ENCODE results near the gene GEMIN2. TPM values are rescaled to one million over a fixed set of nuclear protein-coding genes. Genes with fewer than 3 reads are reported as not detected.
"Not testable (repeated sequence)": the region's sequence is repeated elsewhere in the genome, so short reads cannot be mapped to it uniquely, and the experiment has no call there.

Gene GEMIN2
- polyA plus RNA-seq, 1 donor: 17.4 TPM

DNA sequence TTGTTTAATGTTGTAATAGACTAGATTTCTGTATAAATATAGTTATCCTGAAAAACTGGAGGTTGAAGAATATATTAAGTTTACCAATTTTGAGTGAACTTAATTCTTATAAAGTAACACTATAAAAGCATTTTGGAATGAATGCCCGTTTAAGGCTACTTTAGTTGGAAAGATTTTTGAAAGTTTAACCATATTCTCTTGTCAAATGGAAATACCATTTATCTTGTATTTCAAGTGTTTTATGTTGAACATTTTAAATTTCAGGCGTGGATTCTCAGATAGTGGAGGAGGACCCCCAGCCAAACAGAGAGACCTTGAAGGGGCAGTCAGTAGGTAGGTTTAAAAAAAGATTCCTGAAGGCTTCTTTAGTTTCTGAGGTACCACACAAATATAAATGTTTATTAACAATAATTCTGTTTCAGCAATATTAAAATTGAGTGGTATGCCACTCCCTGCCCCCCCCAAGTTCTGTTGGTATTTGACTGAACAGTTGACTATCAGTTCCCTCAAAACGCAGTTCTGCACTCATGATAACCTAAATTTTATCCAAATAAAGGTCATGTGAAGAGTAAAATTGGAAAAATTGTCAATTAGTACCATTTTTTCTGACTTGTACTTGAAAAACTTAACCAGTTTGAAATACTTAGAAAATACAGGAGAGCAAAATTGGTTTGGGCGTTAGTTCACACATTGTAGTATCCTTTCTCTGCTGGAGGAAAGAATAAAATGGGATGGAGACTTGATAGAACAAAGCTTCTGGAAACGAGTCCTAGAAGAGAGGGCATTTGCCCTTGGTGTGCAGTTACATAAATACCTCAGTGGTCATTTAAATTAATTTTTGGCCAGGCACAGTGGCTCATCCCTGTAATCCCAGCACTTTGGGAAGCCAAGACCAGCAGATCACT lies 62.4 kb downstream of the GEMIN2 start:
- DNase-seq (ENCODE audit: low read depth): no peak

DNA sequence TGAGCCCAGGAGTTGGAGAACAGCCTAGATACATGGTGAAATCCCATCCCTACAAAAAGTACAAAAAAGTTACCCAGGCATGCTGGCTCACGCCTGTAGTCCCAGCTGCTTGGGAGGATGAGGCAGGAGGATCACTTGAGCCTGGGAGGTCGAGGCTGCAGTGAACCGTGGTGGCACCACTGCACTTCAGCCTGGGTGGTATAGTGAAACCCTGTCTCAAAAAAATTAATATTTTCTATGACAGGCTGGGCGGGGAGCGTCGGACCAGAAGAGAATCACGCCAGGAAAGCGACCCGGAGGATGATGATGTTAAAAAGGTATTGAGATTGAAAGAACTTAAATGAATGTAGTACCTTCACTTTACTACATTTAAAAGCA lies 63.0 kb downstream of the GEMIN2 start:
- DNase-seq (ENCODE audit: low read depth): no peak

DNA sequence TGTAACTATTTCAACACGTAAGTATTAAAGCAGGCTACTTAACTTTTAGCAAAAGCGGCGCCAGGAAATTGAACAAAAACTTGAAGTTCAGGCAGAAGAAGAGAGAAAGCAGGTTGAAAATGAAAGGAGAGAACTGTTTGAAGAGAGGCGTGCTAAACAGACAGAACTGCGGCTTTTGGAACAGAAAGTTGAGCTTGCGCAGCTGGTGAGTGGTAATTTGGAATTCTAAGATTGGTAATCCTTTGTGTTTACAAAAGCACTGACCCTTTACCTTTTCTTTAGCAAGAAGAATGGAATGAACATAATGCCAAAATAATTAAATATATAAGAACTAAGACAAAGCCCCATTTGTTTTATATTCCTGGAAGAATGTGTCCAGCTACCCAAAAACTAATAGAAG lies 64.9 kb downstream of the GEMIN2 start:
- no peak for DNase-seq (ENCODE audit: low read depth)

DNA sequence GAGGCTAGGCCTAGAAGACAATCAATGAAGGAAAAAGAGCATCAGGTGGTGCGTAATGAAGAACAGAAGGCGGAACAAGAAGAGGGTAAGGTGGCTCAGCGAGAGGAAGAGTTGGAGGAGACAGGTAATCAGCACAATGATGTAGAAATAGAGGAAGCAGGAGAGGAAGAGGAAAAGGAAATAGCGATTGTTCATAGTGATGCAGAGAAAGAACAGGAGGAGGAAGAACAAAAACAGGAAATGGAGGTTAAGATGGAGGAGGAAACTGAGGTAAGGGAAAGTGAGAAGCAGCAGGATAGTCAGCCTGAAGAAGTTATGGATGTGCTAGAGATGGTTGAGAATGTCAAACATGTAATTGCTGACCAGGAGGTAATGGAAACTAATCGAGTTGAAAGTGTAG lies 66.4 kb downstream of the GEMIN2 start:
- no peak for DNase-seq (ENCODE audit: low read depth)

DNA sequence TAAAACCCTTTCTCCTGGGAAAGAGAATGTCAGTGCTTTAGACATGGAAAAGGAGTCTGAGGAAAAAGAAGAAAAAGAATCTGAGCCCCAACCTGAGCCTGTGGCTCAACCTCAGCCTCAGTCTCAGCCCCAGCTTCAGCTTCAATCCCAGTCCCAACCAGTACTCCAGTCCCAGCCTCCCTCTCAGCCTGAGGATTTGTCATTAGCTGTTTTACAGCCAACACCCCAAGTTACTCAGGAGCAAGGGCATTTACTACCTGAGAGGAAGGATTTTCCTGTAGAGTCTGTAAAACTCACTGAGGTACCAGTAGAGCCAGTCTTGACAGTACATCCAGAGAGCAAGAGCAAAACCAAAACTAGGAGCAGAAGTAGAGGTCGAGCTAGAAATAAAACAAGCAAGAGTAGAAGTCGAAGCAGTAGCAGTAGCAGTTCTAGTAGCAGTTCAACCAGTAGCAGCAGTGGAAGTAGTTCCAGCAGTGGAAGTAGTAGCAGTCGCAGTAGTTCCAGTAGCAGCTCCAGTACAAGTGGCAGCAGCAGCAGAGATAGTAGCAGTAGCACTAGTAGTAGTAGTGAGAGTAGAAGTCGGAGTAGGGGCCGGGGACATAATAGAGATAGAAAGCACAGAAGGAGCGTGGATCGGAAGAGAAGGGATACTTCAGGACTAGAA lies 67.0 kb downstream of the GEMIN2 start:
- no peak for DNase-seq (ENCODE audit: low read depth)

DNA sequence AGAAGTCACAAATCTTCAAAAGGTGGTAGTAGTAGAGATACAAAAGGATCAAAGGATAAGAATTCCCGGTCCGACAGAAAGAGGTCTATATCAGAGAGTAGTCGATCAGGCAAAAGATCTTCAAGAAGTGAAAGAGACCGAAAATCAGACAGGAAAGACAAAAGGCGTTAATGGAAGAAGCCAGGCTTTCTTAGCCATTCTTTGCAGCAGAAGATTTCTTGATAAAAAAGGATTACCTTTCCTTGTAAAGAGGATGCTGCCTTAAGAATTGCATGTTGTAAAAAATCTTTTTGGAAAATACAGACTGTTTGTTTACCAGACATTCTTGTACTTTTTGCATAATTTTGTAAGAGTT lies 67.5 kb downstream of the GEMIN2 start:
- no peak for DNase-seq (ENCODE audit: low read depth)

DNA sequence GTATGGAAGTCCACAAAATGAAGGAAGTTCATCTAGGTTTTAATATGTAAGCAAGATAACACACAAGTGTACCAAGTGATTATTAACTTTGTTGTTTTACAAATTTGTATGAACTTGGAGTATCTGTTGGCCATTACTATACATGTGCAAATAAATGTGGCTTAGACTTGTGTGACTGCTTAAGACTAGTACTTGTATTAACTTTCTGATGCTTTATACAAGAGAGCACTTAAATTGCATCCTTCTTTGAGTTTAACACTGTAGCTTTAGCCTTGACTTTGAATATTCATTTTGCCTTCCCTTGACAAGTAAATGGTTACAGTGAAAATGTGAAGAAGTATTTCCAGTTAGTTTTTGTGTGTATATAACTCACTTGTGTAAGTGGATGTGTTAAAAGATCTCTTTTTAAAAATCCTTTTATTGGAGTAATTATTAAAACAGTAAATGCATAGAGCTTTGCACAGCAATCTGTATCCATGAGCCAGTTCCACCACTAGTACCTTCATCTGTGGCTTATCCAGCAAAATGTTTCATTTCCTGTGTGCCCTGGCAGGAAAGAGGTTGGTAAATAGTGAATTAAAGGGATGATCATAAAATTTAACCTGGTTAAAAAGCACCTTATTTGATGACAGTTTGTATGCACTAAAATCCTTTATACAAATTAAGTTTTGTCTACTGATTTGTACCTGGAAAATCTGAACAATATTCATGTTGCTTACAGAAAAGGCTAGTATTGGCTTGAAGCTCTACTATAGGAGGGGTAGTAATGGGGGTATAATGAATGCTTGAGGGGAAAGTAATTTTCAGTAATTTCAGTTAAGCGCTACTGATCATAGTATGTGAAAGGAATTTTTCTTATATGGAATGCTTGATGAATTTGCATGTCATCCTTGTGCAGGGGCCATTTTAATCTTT lies 68.9 kb downstream of the GEMIN2 start:
- DNase-seq (ENCODE audit: low read depth): no peak

DNA sequence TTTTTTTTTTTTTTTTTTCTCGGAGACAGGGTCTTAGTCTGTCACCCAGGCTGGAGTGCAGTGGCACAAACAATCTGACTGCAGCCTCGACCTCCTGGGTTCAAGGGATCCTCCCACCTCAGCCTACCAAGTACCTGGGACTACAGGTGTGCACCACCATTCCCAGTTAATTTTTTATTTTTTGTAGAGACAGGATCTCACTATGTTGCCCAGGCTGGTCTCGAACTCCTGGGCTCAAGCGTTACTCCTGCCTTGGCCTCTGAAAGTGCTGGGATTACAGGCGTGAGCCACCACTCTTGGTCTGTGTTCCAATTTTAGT lies 69.5 kb downstream of the GEMIN2 start:
- DNase-seq (ENCODE audit: low read depth): not testable (repeated sequence)

DNA sequence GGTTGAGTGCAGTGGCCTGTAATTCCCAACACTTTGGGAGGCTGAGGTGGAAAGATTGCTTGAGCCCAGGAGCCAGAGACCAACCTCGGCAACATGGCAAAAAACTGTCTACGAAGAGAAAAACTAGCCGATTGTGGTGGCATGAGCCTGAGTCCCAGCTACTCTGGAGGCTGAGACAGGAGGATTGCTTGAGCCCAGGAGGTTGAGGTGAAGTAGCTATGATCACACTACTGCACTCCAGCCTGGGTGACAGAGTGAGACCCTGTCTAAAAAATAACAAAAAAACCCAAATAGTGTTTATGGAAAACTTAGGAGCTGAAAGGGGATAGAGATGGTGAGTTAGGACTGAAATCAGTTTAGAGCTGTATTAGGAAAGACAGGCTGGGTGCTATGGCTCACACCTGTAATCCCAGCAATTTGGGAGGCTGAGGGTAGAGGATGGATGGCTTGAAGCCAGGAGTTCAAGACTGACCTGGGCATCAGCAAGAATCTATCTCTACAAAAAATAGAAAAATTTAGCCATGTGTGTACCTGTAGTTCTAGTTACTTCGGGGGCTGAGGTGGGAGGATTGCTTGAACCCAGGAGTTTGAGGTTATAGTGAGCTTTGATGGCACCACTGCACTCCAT lies 70.6 kb downstream of the GEMIN2 start:
- no peak for DNase-seq (ENCODE audit: low read depth)

DNA sequence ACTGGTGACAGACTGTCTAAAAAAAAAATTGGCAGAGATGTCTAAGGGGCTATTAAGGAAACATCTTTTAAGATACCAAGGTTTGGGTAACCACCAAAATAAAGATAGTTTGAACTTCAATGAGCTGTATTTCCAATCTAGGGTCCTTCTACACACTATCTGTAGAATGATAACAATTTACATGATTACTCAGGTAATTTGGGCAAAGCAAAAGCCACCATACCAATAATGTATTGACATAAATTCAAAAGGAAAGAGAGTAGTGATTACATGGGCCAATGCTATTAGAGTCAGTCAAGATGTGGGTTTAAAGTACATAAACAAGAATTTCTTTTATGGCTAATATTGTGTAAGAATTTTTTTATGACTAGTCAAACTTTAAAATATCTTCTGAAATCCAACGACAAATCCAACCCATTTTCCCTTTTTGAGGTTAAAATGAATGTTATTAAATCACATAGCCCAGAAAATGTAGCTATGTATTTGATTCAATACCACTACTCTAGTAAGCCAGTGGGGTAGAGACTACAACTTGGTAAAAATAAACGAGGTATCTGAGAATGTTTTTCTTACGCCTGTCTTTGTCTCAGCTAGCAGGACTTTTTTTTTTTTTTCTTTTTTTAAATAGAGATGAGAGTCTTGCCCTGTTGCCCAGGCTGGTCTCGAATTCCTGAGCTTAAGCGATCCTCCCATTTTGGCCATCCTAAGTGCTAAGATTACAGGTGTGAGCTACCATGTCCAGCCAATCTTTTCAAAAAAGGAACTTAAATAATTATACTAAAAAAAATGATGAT lies 71.3 kb downstream of the GEMIN2 start:
- DNase-seq (ENCODE audit: low read depth): no peak

Other genes starting within 250 kb of the GEMIN2 start
- gene SEC23A, start 11.1 kb upstream of the GEMIN2 start, polyA plus RNA-seq (ENCODE audit: insufficient read length): 81.8 TPM
- 23.7 TPM for gene TRAPPC6B, start 56.0 kb downstream of the GEMIN2 start, polyA plus RNA-seq (ENCODE audit: insufficient read length)
- gene PNN, start 60.9 kb downstream of the GEMIN2 start, polyA plus RNA-seq (ENCODE audit: insufficient read length): 89.4 TPM
- 15.3 TPM for gene MIA2, start 119.6 kb downstream of the GEMIN2 start, polyA plus RNA-seq (ENCODE audit: insufficient read length)

Measured in forelimb muscle (tissue), 1 donor.